IPS-18a (cell line): ENCODE results near the gene OSBP2.
"Not testable (repeated sequence)": the region's sequence is repeated elsewhere in the genome, so short reads cannot be mapped to it uniquely, and the experiment has no call there.

Experiments used
- H3K27ac ChIP-seq: one replicate; pipeline ENCODE4 v1.5.1; 2013; ENCODE audit warnings: low read length
- H3K27me3 ChIP-seq: one replicate; pipeline ENCODE4 v1.6.1; 2013; ENCODE audit warnings: mild to moderate bottlenecking, low read length; ENCODE audit not compliant: control insufficient read depth, insufficient read depth
- H3K36me3 ChIP-seq: one replicate; pipeline ENCODE4 v1.6.1; 2013; ENCODE audit warnings: low read depth, low read length; ENCODE audit not compliant: control insufficient read depth
- H3K4me1 ChIP-seq: one replicate; pipeline ENCODE4 v1.6.1; 2013; ENCODE audit warnings: low read depth, low read length; ENCODE audit not compliant: control insufficient read depth
- H3K4me3 ChIP-seq: one replicate; pipeline ENCODE4 v1.5.1; 2013; ENCODE audit warnings: low read length
- H3K9ac ChIP-seq: one replicate; pipeline ENCODE4 v1.6.1; 2013; ENCODE audit warnings: mild to moderate bottlenecking, low read length, moderate library complexity
- H3K9me3 ChIP-seq: one replicate; pipeline ENCODE4 v1.6.1; 2013; ENCODE audit warnings: low read depth, low read length; ENCODE audit not compliant: control insufficient read depth

OSBP2 gene

DNA sequence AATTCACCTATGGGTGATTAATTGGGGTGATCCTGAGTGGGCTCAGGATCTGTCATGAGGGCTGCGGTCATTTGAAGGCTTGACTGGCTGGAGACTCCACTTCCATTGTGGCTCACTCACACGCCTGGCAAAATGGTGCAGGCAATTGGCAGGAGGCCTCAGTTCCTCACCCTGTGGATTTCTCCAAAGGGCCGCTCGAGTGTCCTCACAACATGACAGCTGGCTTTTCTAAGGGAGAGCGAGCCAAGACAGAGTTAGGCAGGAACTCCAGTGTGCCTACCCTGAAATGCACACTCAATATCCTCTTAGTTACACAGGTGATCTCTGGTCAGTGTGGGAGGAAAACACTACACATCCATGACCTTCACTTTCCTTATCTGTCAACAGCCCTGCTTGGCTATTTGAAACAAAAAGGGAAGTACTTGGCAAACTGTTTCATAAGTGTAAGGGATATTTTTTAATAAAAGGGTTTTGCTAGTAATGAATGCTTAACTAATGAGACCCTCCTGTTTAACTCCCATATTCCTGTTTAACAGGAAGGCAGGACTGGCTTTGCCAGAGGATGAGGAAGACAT lies 25.7 kb downstream of the OSBP2 start:
- Histone ChIP-seq H3K9ac (no peak overlapping the region), H3K27ac (no peak overlapping the region), H3K27me3 (no peaks in the 10 kb centered on the region), H3K4me3 (no peak overlapping the region), H3K4me1 (no peaks in the 10 kb centered on the region), H3K9me3 (no peaks in the 10 kb centered on the region), H3K36me3 (no peaks in the 10 kb centered on the region)

DNA sequence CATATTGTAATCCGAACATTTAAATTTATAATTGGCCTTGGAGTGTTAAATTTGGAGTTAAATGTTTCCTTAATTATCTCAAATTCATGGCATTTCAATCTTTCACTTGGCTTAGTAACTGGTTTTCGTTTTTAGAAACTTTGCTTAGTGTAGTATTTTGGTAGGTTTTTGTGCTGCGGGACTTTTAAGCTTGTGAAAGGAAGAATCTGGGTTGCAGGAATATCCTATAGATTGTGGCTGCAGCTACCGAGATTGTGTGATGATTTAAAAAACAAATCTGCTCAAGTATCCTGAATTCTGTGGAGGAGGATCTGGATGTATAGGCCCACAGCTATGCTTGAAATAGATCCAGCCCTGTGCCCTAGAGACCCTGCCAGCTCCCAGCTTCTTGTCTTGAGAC lies 27.1 kb downstream of the OSBP2 start:
- Histone ChIP-seq H3K9ac (no peak overlapping the region), H3K4me3 (no peak overlapping the region), H3K27ac (no peak overlapping the region), H3K36me3 (no peaks in the 10 kb centered on the region), H3K4me1 (no peaks in the 10 kb centered on the region), H3K9me3 (no peaks in the 10 kb centered on the region), H3K27me3 (no peaks in the 10 kb centered on the region)

DNA sequence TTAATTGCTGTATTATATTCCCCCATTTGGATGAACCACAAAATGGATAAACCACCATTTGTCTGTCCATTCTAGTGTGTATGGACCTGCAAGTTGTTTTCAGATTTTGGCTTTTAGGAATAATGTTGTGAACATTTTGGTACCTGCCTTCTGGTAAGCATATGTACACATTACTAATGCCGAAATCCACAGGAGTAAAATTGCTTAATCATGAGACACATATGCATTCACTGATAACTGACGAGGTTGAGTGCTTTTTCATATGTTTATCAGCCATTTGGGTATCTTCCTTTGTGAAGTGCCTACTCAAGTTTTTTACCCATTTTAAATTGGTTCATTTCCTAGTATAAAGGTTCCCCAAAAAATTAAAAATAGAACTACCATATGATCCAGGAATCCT lies 34.2 kb downstream of the OSBP2 start:
- Histone ChIP-seq H3K4me1 (no peaks in the 10 kb centered on the region), H3K4me3 (no peak overlapping the region), H3K27ac (no peak overlapping the region), H3K9me3 (no peaks in the 10 kb centered on the region), H3K36me3 (no peaks in the 10 kb centered on the region), H3K9ac (no peak overlapping the region), H3K27me3 (no peaks in the 10 kb centered on the region)

DNA sequence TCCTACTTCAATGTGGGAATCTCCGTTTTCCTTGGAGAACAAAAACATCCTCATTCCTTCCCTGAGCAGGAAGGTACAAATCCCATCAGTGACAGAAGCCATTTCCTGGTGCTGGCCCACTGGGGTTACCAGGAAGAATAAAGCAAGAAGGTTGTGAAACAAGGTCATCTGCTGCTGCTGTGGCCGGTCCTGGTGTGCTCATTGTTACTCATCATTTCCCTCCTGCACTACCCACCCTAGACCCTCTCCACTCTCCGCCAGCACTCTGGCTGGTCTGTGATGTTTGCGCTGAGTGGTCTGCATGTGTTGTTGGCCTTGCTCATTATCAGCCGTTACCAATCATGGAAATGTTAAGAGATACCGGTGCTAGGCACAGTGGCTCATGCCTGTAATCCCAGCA lies 37.0 kb downstream of the OSBP2 start:
- H3K4me1 ChIP-seq: no peaks in the 10 kb centered on the region
- no peaks in the 10 kb centered on the region for H3K36me3 ChIP-seq
- no peak overlapping the region for H3K4me3 ChIP-seq
- H3K9me3 ChIP-seq: no peaks in the 10 kb centered on the region
- H3K27me3 ChIP-seq: no peaks in the 10 kb centered on the region
- H3K9ac ChIP-seq: no peak overlapping the region
- no peak overlapping the region for H3K27ac ChIP-seq

DNA sequence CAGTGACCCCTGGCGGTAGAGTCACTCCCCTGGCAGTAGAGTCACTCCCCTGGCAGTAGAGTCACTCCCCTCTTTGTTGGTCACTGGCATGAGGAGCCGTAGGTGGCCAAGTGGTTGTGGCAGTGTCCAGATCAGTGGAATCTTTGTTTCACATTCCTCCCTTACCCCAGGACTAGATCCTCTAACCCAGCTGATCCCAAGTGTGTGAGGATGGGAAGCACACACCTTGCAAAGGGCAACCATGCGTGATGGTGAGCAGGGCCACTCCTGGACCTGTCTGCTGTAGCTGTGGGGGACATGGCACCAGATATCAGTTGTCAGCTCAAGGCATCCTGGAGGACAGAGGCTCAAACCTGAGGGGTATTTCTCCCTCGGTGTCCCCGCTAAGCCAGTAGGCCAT lies 37.8 kb downstream of the OSBP2 start:
- H3K36me3 ChIP-seq: no peaks in the 10 kb centered on the region
- no peak overlapping the region for H3K9ac ChIP-seq
- H3K27ac ChIP-seq: no peak overlapping the region
- no peaks in the 10 kb centered on the region for H3K9me3 ChIP-seq
- no peak overlapping the region for H3K4me3 ChIP-seq
- no peaks in the 10 kb centered on the region for H3K27me3 ChIP-seq
- H3K4me1 ChIP-seq: no peaks in the 10 kb centered on the region

DNA sequence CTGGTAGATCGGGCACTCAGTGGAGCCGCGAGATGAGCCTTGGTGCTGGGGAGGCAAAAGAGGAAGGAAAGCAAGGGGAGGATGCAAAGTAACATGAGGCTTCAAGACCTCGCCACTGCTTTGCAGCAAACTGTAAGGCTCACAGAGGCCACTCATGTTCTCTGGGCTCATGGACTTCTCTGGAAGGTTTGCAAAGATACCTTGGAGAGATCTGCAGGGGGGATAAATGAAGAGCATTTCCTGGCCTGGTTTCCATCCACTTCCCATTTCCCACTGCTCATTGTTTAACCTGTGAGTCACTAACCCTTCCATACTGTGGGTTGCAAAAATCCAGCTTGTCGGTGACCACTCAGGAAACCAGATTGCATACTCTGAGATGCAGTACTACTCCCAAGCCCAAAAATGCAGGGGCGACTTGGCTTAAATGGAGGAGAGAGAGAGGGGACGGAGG lies 38.5 kb downstream of the OSBP2 start:
- no peaks in the 10 kb centered on the region for H3K9me3 ChIP-seq
- H3K4me1 ChIP-seq: no peaks in the 10 kb centered on the region
- H3K27me3 ChIP-seq: no peaks in the 10 kb centered on the region
- no peak overlapping the region for H3K27ac ChIP-seq
- H3K9ac ChIP-seq: no peak overlapping the region
- H3K36me3 ChIP-seq: no peaks in the 10 kb centered on the region
- H3K4me3 ChIP-seq: no peak overlapping the region

DNA sequence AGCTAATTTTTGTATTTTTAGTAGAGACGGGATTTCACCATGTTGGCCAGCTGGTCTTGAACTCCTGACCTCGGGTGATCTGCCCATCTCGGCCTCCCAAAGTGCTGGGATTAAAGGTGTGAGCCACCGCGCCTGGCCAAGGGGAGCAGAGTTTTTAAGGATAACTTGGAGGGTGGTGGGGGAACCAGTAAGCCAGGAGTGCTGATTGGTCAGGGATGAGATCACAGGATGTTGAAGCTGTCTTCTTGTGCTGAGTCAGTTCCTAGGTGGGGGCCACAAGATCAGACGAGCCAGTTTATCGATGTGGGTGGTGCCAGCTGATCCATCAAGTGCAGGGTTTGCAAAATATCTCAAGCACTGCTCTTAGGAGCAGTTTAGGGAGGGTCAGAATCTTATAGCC lies 45.3 kb downstream of the OSBP2 start:
- H3K9me3 ChIP-seq, H3K4me3 ChIP-seq, H3K4me1 ChIP-seq, H3K27ac ChIP-seq, H3K36me3 ChIP-seq, H3K9ac ChIP-seq, H3K27me3 ChIP-seq: not testable (repeated sequence)

DNA sequence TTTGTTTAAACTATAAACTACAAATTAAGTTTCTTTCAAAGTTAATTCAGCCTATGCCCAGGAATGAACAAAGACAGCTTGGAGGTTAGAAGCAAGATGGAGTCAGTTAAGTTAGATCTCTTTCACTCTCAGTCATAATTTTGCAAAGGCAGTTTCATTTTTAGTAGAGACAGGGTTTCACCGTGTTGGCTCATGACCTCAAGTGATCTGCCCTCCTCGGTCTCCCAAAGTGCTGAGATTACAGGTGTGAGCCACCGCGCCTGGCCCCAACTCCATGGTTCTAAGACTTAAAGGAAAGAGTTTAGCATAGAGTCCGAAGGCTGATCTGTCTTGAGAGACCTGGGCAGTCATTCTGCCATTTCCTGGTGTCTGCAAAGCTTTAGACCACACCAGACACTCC lies 45.8 kb downstream of the OSBP2 start:
- H3K9ac ChIP-seq, H3K36me3 ChIP-seq, H3K9me3 ChIP-seq, H3K27ac ChIP-seq, H3K4me1 ChIP-seq, H3K27me3 ChIP-seq, H3K4me3 ChIP-seq: not testable (repeated sequence)

DNA sequence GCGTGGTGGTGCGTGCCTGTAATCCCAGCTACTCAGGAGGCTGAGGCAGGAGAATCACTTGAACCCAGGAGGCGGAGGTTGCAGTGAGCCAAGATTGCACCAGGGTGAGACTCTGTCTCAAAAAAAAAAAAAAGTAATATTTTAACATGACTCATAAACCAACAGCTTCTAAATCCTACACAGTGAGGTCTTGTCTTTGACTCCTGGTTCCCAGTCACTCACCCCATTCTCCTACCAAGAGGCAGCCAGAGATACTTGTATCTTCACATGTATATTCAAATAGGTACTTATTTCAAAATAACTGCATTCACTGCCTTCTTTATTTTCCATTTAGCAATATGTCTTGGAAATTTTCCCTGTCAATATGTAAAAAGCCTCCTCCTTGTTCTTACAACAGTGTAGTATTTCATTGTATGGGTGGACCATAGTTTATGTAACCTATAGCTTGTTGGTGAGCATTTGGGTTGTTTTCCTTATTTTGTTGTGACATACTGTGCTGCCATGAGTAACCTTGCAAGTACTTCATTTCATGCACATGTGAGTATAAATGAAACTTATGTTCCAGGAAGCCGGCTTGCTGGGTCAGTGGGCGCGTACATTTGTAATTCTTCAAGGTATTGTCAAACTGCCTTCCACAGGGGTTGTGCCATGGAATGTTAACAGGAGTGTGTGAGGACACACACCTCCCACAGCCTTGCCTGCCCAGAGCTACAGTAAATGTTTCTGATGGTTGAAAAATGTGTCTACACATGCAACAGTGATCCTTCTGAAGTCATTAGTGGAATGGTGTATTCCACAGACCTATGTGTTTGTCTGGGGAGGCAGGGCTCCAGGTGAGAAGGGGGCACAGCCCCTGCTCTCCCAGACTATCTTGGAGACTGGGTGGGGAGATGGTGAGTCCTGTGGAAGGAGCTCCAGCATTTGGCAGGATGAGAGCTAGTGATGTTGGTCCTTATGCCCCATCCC lies 47.9 kb downstream of the OSBP2 start:
- Histone ChIP-seq H3K9me3 (no peaks in the 10 kb centered on the region), H3K36me3 (no peaks in the 10 kb centered on the region), H3K4me3 (no peak overlapping the region), H3K27me3 (no peaks in the 10 kb centered on the region), H3K27ac (no peak overlapping the region), H3K9ac (no peak overlapping the region), H3K4me1 (peaks cover 7% of the 10 kb centered on the region)

DNA sequence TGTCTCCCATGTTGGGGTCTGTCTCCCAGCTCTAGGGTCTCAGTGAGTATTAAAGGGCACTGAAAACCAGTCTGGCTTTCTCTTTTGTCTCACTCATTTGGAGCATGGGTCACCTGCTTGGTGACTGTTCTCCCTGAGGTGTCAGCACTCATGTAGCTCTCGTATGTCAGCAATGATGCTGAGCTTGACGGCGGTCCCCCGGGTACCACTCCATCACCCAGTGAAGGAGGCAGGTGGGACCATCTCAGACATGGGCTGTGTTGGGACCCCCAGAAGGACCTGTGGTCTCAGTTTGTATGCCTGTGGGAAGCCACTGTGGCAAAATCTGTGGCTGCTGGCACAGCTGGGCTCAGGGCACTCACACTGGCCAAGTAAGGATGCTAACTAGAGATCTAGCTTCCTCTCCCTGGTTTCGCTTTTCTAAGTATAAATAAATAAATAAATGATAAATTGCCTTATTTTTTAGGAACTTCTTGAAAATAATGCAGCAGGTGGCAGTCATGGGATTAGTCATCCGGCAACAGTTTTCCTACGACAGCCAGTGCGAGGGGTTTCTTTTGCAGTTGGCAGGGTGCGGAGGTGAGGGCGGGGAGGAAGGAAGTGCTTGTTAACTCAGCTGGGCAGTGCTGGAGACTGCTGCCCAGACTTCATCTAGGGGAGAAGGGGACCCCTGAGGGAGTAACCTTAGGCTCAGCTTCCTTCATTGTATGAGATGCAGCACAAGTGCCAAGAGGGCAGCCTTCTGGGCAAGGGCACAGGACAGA lies 48.8 kb downstream of the OSBP2 start:
- no peaks in the 10 kb centered on the region for H3K27me3 ChIP-seq
- H3K9ac ChIP-seq: no peak overlapping the region
- H3K9me3 ChIP-seq: no peaks in the 10 kb centered on the region
- no peaks in the 10 kb centered on the region for H3K36me3 ChIP-seq
- no peak overlapping the region for H3K4me3 ChIP-seq
- H3K4me1 ChIP-seq: peaks cover 7% of the 10 kb centered on the region
- H3K27ac ChIP-seq: no peak overlapping the region

DNA sequence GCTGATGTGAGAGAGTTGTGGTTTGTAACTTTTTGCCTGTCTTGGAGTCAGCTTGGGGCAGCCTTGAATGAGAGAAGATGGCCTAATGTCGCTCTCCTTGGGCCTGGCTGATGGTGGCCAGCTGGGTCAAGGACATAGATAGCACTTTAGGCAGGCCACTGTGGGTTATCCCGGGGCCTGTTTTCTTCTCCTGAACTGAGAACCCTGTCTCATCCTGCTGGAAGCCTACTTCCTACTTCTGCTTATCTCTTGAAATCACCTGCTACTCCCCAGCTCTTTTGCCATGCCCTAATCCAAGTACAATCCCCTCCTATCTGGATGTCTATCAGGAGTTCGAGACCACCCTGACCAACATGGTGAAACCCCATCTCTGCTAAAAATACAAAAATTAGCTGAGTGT lies 49.5 kb downstream of the OSBP2 start:
- peaks cover 3% of the 10 kb centered on the region for H3K4me1 ChIP-seq
- H3K27ac ChIP-seq: no peak overlapping the region
- no peaks in the 10 kb centered on the region for H3K9me3 ChIP-seq
- no peaks in the 10 kb centered on the region for H3K36me3 ChIP-seq
- no peaks in the 10 kb centered on the region for H3K27me3 ChIP-seq
- no peak overlapping the region for H3K4me3 ChIP-seq
- no peak overlapping the region for H3K9ac ChIP-seq
